Stimulated activated naive CD8-positive, alpha-beta T cell treated with anti-CD3 and anti-CD28 coated beads, Interleukin-15, amount 100 ng/mL, for 72 hours (primary cell): ENCODE data around the gene CACNA2D3.

ENCODE experiments used
- ATAC-seq: fragments of 150-1000 bp; cut with Tn5 transposase; 2 replicates; pipeline ENCODE4 v1.10.0; 2021; ENCODE audit warnings: mild to moderate bottlenecking, moderate library complexity
- DNase-seq, 2 donors: peaks; one replicate each; pipeline ENCODE4 v3.0.0; 2021 to 2022
- H3K27ac Mint-ChIP-seq, 2 donors: one replicate each; pipeline ENCODE4 v1.8.0; 2022; ENCODE audit warnings: mild to moderate bottlenecking in 2 of 2, mixed read lengths in 2 of 2, moderate library complexity in 2 of 2
- H3K27me3 Mint-ChIP-seq: one replicate; pipeline ENCODE4 v1.8.0; 2022; ENCODE audit warnings: mixed read lengths
- H3K4me1 Mint-ChIP-seq: one replicate; pipeline ENCODE4 v1.8.0; 2022; ENCODE audit warnings: mild to moderate bottlenecking, mixed read lengths
- H3K4me3 Mint-ChIP-seq, 2 donors: one replicate each; pipeline ENCODE4 v1.8.0; 2022; ENCODE audit warnings: mild to moderate bottlenecking in 2 of 2, mixed read lengths in 2 of 2, moderate library complexity in 1 of 2
- H3K9me3 Mint-ChIP-seq, 2 donors: one replicate each; pipeline ENCODE4 v1.8.0; 2022; ENCODE audit warnings: mixed read lengths in 2 of 2

CACNA2D3 gene

GRCh38 chr3:54758461-54758860, 636.1 kb downstream of the CACNA2D3 start:
- Mint-ChIP-seq H3K4me1 (no peaks in the 10 kb centered on the region), H3K27me3 (no peaks in the 10 kb centered on the region), H3K9me3 (peaks cover 3 to 5% of the 10 kb centered on the region in 2 donors), H3K4me3 (no peak overlapping the region), H3K27ac (no peak overlapping the region)
- no peak for DNase-seq
- no peak for ATAC-seq

GRCh38 chr3:54759166-54759565, 636.8 kb downstream of the CACNA2D3 start:
- Mint-ChIP-seq H3K9me3 (peaks cover 3 to 5% of the 10 kb centered on the region in 2 donors), H3K27ac (no peak overlapping the region), H3K27me3 (no peaks in the 10 kb centered on the region), H3K4me3 (no peak overlapping the region), H3K4me1 (no peaks in the 10 kb centered on the region)
- ATAC-seq: no peak
- no peak for DNase-seq

GRCh38 chr3:54760201-54760600, 637.8 kb downstream of the CACNA2D3 start:
- ATAC-seq (no peak), DNase-seq (no peak)
- H3K27me3 Mint-ChIP-seq: no peaks in the 10 kb centered on the region
- H3K9me3 Mint-ChIP-seq: peaks cover 3 to 5% of the 10 kb centered on the region in 2 donors
- H3K4me3 Mint-ChIP-seq: no peak overlapping the region
- no peak overlapping the region for H3K27ac Mint-ChIP-seq
- no peaks in the 10 kb centered on the region for H3K4me1 Mint-ChIP-seq

- DNase-seq (no peak), ATAC-seq (no peak)
- H3K27ac Mint-ChIP-seq: no peak overlapping the region
- peaks cover 3 to 5% of the 10 kb centered on the region in 2 donors for H3K9me3 Mint-ChIP-seq
- no peaks in the 10 kb centered on the region for H3K4me1 Mint-ChIP-seq
- no peaks in the 10 kb centered on the region for H3K27me3 Mint-ChIP-seq
- no peak overlapping the region for H3K4me3 Mint-ChIP-seq
These were observed 639.3 kb downstream of the CACNA2D3 start for GRCh38 chr3:54761637-54762036.

GRCh38 chr3:54764911-54765310, 642.6 kb downstream of the CACNA2D3 start:
- Mint-ChIP-seq H3K27ac (no peak overlapping the region), H3K4me3 (no peak overlapping the region), H3K9me3 (peaks cover 3 to 5% of the 10 kb centered on the region in 2 donors), H3K4me1 (no peaks in the 10 kb centered on the region), H3K27me3 (no peaks in the 10 kb centered on the region)
- no peak for DNase-seq
- no peak for ATAC-seq

GRCh38 chr3:54771050-54771449, 648.7 kb downstream of the CACNA2D3 start:
- no peaks in the 10 kb centered on the region for H3K4me1 Mint-ChIP-seq
- no peak for DNase-seq
- H3K27ac Mint-ChIP-seq: no peak overlapping the region
- no peak for ATAC-seq
- H3K4me3 Mint-ChIP-seq: no peak overlapping the region
- H3K9me3 Mint-ChIP-seq: no peaks in the 10 kb centered on the region
- no peaks in the 10 kb centered on the region for H3K27me3 Mint-ChIP-seq

- no peaks in the 10 kb centered on the region for H3K4me1 Mint-ChIP-seq
- no peaks in the 10 kb centered on the region for H3K27me3 Mint-ChIP-seq
- H3K4me3 Mint-ChIP-seq: no peak overlapping the region
- peaks cover 0 to 6% of the 10 kb centered on the region in 2 donors for H3K9me3 Mint-ChIP-seq
- DNase-seq (no peak), ATAC-seq (no peak)
- H3K27ac Mint-ChIP-seq: no peak overlapping the region
These were observed 649.7 kb downstream of the CACNA2D3 start for GRCh38 chr3:54772051-54772450.

GRCh38 chr3:54772746-54773145, 650.4 kb downstream of the CACNA2D3 start:
- Mint-ChIP-seq H3K4me1 (no peaks in the 10 kb centered on the region), H3K4me3 (no peak overlapping the region), H3K27ac (no peak overlapping the region), H3K27me3 (no peaks in the 10 kb centered on the region), H3K9me3 (peaks cover 0 to 6% of the 10 kb centered on the region in 2 donors)
- ATAC-seq (no peak), DNase-seq (no peak)

- H3K27ac Mint-ChIP-seq: no peak overlapping the region
- DNase-seq (no peak), ATAC-seq (no peak)
- peaks cover 0 to 6% of the 10 kb centered on the region in 2 donors for H3K9me3 Mint-ChIP-seq
- no peaks in the 10 kb centered on the region for H3K4me1 Mint-ChIP-seq
- no peak overlapping the region for H3K4me3 Mint-ChIP-seq
- no peaks in the 10 kb centered on the region for H3K27me3 Mint-ChIP-seq
These were observed 650.9 kb downstream of the CACNA2D3 start for GRCh38 chr3:54773271-54773670.

- Mint-ChIP-seq H3K4me3 (no peak overlapping the region), H3K9me3 (peaks cover 0 to 6% of the 10 kb centered on the region in 2 donors)
- ATAC-seq: no peak
These were observed 654.2 kb downstream of the CACNA2D3 start for GRCh38 chr3:54776601-54777000.

GRCh38 chr3:54777141-54777540, 654.8 kb downstream of the CACNA2D3 start:
- H3K27ac Mint-ChIP-seq: no peak overlapping the region

More at GRCh38 chr3:54776601-54777000, 654.2 kb downstream of the CACNA2D3 start:
- H3K27me3 Mint-ChIP-seq: peaks cover 10% of the 10 kb centered on the region
- DNase-seq: no peak
- H3K27ac Mint-ChIP-seq: peak overlapping the region in 1 of 2 donors; percentile 27
- no peaks in the 10 kb centered on the region for H3K4me1 Mint-ChIP-seq

GRCh38 chr3:54780336-54780735, 658.0 kb downstream of the CACNA2D3 start:
- Mint-ChIP-seq H3K27ac (no peak overlapping the region), H3K4me1 (no peaks in the 10 kb centered on the region), H3K27me3 (peaks cover 10% of the 10 kb centered on the region), H3K9me3 (peaks cover 0 to 6% of the 10 kb centered on the region in 2 donors), H3K4me3 (no peak overlapping the region)
- no peak for ATAC-seq
- DNase-seq: no peak

More at GRCh38 chr3:54777141-54777540, 654.8 kb downstream of the CACNA2D3 start:
- Mint-ChIP-seq H3K4me1 (no peaks in the 10 kb centered on the region), H3K9me3 (peaks cover 0 to 6% of the 10 kb centered on the region in 2 donors), H3K4me3 (no peak overlapping the region), H3K27me3 (peaks cover 10% of the 10 kb centered on the region)
- ATAC-seq (no peak), DNase-seq (no peak)

- no peaks in the 10 kb centered on the region for H3K4me1 Mint-ChIP-seq
- H3K9me3 Mint-ChIP-seq: peaks cover 0 to 3% of the 10 kb centered on the region in 2 donors
- ATAC-seq (no peak), DNase-seq (no peak)
- H3K27ac Mint-ChIP-seq: no peak overlapping the region
- peaks cover 10% of the 10 kb centered on the region for H3K27me3 Mint-ChIP-seq
- no peak overlapping the region for H3K4me3 Mint-ChIP-seq
These were observed 659.4 kb downstream of the CACNA2D3 start for GRCh38 chr3:54781728-54782127.

GRCh38 chr3:54783611-54784010, 661.3 kb downstream of the CACNA2D3 start:
- Mint-ChIP-seq H3K4me1 (no peaks in the 10 kb centered on the region), H3K27ac (no peak overlapping the region), H3K9me3 (peaks cover 0 to 3% of the 10 kb centered on the region in 2 donors), H3K27me3 (peaks cover 10% of the 10 kb centered on the region), H3K4me3 (no peak overlapping the region)
- no peak for ATAC-seq
- no peak for DNase-seq

- H3K9me3 Mint-ChIP-seq: peaks cover 0 to 3% of the 10 kb centered on the region in 2 donors
- ATAC-seq (no peak), DNase-seq (no peak)
- H3K4me3 Mint-ChIP-seq: no peak overlapping the region
- H3K27ac Mint-ChIP-seq: no peak overlapping the region
- no peaks in the 10 kb centered on the region for H3K4me1 Mint-ChIP-seq
- peaks cover 10% of the 10 kb centered on the region for H3K27me3 Mint-ChIP-seq
These were observed 661.7 kb downstream of the CACNA2D3 start for GRCh38 chr3:54784021-54784420.

GRCh38 chr3:54785976-54786375, 663.6 kb downstream of the CACNA2D3 start:
- H3K27me3 Mint-ChIP-seq: no peaks in the 10 kb centered on the region
- ATAC-seq (no peak), DNase-seq (no peak)
- no peak overlapping the region for H3K4me3 Mint-ChIP-seq
- peaks cover 0 to 3% of the 10 kb centered on the region in 2 donors for H3K9me3 Mint-ChIP-seq
- H3K4me1 Mint-ChIP-seq: no peaks in the 10 kb centered on the region
- H3K27ac Mint-ChIP-seq: no peak overlapping the region

- Mint-ChIP-seq H3K4me1 (no peaks in the 10 kb centered on the region), H3K27me3 (no peaks in the 10 kb centered on the region), H3K27ac (no peak overlapping the region), H3K4me3 (no peak overlapping the region), H3K9me3 (peaks cover 0 to 8% of the 10 kb centered on the region in 2 donors)
- DNase-seq: no peak
- no peak for ATAC-seq
These were observed 667.7 kb downstream of the CACNA2D3 start for GRCh38 chr3:54790051-54790450.
